Measurements from ENCODE around the gene ITGB4.

GRCh38 chr17:75751676-75752404, 30.6 kb downstream of the ITGB4 start:
- TF ChIP-seq CTCF (IDR thresholded peaks at IDR 0.05) (no peak), POLR2AphosphoS5 (IDR thresholded peaks at IDR 0.05) (no peak)

Data from transverse colon (tissue), 4 donors.